GM12878 (cell line): ENCODE data around the gene TMIGD3. TPM values are rescaled to one million over a fixed set of nuclear protein-coding genes. Genes with fewer than 3 reads are reported as not detected.

ENCODE experiments used
- CHD1 ChIP-seq: IDR thresholded peaks from 2 replicates; pipeline ENCODE4 v1.6.1; 2012; ENCODE audit warnings: low read depth, low read length, improper control_type of control experiment
- ETV6 ChIP-seq, 2 experiments: fragments of 450-650 bp in 1 of 2; IDR thresholded peaks in 1 of 2; conservative IDR thresholded peaks in 1 of 2; 2 replicates each; pipeline ENCODE4 v1.6.1; 2014; ENCODE audit warnings: antibody characterized with exemption in 1 of 2, borderline replicate concordance in 1 of 2, low read depth in 1 of 2, mild to moderate bottlenecking in 1 of 2, moderate library complexity in 1 of 2
- NFYB ChIP-seq: IDR thresholded peaks from 2 replicates; pipeline ENCODE4 v1.6.1; 2011; ENCODE audit warnings: low read depth, mild to moderate bottlenecking, low read length, improper control_type of control experiment, moderate library complexity; ENCODE audit not compliant: insufficient read depth
- SIN3A ChIP-seq: IDR thresholded peaks from 2 replicates; pipeline ENCODE4 v1.6.1; 2012; ENCODE audit warnings: low read depth, low read length, improper control_type of control experiment
- SKIL ChIP-seq: fragments of 450-650 bp; IDR thresholded peaks from 2 replicates; pipeline ENCODE4 v1.6.1; 2017; ENCODE audit warnings: mild to moderate bottlenecking, low read depth, inconsistent platforms; ENCODE audit not compliant: poor library complexity, severe bottlenecking
- TARDBP ChIP-seq: IDR thresholded peaks from 2 replicates; pipeline ENCODE4 v1.6.1; 2016; ENCODE audit warnings: borderline replicate concordance
- ZBTB4 ChIP-seq: fragments of 450-650 bp; formaldehyde crosslinking; IDR thresholded peaks from 2 replicates; pipeline ENCODE4 v1.4.0; 2022; ENCODE audit warnings: mild to moderate bottlenecking, moderate library complexity
- polyA plus RNA-seq, 11 experiments: library from polyadenylated mRNA; depleted of rRNA in 4 of 11; unstranded in 6 of 11; stranded (reverse) in 5 of 11; fragments of >200 nt; fragmentation: Nextera tagmentation in 4 of 11; fragmentation: Illumina TruSeq in 1 of 11; extraction: Ambion mirVana in 4 of 11; extraction: Trizol in 1 of 11; gene quantifications; 1 replicate in 1 of 11; 2 replicates in 10 of 11; pipeline versions ENCODE4 v1.2.1 to v1.2.3, GENCODE V29; 2011 to 2016; ENCODE audit warnings: inconsistent platforms in 2 of 11, missing spikeins in 2 of 11, low read depth in 1 of 11
- total RNA-seq, 4 experiments: library from RNA; depleted of rRNA in 3 of 4; stranded (reverse); fragments of >200 nt in 3 of 4; fragmentation: Illumina TruSeq in 1 of 4; extraction: Trizol in 1 of 4; gene quantifications; 2 replicates each; pipeline versions ENCODE4 v1.2.1 to v1.2.3, GENCODE V29; 2013 to 2021
- TF ChIP-seq, protein P1 (sequence below): IDR thresholded peaks from 2 replicates; pipeline ENCODE4 v1.6.1; 2012; ENCODE audit warnings: improper control_type of control experiment, low read depth, low read length; ENCODE audit not compliant: insufficient replicate concordance
- TF ChIP-seq, protein P2 (sequence below): fragments of 450-650 bp; formaldehyde crosslinking; IDR thresholded peaks from 2 replicates; pipeline ENCODE4 v1.4.0; 2020; ENCODE audit warnings: mild to moderate bottlenecking, moderate library complexity
- TF ChIP-seq, protein P3 (sequence below): fragments of 450-650 bp; conservative IDR thresholded peaks from 2 replicates; pipeline ENCODE4 v1.6.1; 2017; ENCODE audit warnings: mild to moderate bottlenecking, moderate library complexity

TMIGD3 gene
- total and polyA plus RNA-seq, 10 of the 15 experiments (the other 5 are each of a cell fraction or from before 2014, with no cell fraction given), result 0.17 TPM; not detected in 9

GRCh38 chr1:111517469-111518225 is 14.2 kb upstream of the TMIGD3 start (continued):
- TF ChIP-seq CHD1 (no peak), TARDBP (no peak), SIN3A (no peak), ZBTB4 (no peak), ETV6 (conservative IDR thresholded peaks at IDR 0.05 in 1 of 2, IDR thresholded peaks at IDR 0.05 in 1 of 2; ENCODE audit: borderline replicate concordance in 1 of 2, low read depth in 1 of 2) (no peak), SKIL (peak; percentile 88), NFYB (no peak)
- TF ChIP-seq, protein P1, sequence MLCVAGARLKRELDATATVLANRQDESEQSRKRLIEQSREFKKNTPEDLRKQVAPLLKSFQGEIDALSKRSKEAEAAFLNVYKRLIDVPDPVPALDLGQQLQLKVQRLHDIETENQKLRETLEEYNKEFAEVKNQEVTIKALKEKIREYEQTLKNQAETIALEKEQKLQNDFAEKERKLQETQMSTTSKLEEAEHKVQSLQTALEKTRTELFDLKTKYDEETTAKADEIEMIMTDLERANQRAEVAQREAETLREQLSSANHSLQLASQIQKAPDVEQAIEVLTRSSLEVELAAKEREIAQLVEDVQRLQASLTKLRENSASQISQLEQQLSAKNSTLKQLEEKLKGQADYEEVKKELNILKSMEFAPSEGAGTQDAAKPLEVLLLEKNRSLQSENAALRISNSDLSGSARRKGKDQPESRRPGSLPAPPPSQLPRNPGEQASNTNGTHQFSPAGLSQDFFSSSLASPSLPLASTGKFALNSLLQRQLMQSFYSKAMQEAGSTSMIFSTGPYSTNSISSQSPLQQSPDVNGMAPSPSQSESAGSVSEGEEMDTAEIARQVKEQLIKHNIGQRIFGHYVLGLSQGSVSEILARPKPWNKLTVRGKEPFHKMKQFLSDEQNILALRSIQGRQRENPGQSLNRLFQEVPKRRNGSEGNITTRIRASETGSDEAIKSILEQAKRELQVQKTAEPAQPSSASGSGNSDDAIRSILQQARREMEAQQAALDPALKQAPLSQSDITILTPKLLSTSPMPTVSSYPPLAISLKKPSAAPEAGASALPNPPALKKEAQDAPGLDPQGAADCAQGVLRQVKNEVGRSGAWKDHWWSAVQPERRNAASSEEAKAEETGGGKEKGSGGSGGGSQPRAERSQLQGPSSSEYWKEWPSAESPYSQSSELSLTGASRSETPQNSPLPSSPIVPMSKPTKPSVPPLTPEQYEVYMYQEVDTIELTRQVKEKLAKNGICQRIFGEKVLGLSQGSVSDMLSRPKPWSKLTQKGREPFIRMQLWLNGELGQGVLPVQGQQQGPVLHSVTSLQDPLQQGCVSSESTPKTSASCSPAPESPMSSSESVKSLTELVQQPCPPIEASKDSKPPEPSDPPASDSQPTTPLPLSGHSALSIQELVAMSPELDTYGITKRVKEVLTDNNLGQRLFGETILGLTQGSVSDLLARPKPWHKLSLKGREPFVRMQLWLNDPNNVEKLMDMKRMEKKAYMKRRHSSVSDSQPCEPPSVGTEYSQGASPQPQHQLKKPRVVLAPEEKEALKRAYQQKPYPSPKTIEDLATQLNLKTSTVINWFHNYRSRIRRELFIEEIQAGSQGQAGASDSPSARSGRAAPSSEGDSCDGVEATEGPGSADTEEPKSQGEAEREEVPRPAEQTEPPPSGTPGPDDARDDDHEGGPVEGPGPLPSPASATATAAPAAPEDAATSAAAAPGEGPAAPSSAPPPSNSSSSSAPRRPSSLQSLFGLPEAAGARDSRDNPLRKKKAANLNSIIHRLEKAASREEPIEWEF, result no peak
- TF ChIP-seq, protein P2, sequence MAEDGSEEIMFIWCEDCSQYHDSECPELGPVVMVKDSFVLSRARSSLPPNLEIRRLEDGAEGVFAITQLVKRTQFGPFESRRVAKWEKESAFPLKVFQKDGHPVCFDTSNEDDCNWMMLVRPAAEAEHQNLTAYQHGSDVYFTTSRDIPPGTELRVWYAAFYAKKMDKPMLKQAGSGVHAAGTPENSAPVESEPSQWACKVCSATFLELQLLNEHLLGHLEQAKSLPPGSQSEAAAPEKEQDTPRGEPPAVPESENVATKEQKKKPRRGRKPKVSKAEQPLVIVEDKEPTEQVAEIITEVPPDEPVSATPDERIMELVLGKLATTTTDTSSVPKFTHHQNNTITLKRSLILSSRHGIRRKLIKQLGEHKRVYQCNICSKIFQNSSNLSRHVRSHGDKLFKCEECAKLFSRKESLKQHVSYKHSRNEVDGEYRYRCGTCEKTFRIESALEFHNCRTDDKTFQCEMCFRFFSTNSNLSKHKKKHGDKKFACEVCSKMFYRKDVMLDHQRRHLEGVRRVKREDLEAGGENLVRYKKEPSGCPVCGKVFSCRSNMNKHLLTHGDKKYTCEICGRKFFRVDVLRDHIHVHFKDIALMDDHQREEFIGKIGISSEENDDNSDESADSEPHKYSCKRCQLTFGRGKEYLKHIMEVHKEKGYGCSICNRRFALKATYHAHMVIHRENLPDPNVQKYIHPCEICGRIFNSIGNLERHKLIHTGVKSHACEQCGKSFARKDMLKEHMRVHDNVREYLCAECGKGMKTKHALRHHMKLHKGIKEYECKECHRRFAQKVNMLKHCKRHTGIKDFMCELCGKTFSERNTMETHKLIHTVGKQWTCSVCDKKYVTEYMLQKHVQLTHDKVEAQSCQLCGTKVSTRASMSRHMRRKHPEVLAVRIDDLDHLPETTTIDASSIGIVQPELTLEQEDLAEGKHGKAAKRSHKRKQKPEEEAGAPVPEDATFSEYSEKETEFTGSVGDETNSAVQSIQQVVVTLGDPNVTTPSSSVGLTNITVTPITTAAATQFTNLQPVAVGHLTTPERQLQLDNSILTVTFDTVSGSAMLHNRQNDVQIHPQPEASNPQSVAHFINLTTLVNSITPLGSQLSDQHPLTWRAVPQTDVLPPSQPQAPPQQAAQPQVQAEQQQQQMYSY (CRISPR knock-in tag), result no peak
- TF ChIP-seq, protein P3, sequence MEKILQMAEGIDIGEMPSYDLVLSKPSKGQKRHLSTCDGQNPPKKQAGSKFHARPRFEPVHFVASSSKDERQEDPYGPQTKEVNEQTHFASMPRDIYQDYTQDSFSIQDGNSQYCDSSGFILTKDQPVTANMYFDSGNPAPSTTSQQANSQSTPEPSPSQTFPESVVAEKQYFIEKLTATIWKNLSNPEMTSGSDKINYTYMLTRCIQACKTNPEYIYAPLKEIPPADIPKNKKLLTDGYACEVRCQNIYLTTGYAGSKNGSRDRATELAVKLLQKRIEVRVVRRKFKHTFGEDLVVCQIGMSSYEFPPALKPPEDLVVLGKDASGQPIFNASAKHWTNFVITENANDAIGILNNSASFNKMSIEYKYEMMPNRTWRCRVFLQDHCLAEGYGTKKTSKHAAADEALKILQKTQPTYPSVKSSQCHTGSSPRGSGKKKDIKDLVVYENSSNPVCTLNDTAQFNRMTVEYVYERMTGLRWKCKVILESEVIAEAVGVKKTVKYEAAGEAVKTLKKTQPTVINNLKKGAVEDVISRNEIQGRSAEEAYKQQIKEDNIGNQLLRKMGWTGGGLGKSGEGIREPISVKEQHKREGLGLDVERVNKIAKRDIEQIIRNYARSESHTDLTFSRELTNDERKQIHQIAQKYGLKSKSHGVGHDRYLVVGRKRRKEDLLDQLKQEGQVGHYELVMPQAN, result no peak
